ENCODE measurements around the gene PLD6. TPM values are rescaled to one million over a fixed set of nuclear protein-coding genes. Genes with fewer than 3 reads are reported as not detected.

PLD6 gene
- total and polyA plus RNA-seq, 10 of the 15 experiments (the other 5 are each of a cell fraction or from before 2014, with no cell fraction given): 4.7 to 21.4 (median 12.0) TPM

DNA sequence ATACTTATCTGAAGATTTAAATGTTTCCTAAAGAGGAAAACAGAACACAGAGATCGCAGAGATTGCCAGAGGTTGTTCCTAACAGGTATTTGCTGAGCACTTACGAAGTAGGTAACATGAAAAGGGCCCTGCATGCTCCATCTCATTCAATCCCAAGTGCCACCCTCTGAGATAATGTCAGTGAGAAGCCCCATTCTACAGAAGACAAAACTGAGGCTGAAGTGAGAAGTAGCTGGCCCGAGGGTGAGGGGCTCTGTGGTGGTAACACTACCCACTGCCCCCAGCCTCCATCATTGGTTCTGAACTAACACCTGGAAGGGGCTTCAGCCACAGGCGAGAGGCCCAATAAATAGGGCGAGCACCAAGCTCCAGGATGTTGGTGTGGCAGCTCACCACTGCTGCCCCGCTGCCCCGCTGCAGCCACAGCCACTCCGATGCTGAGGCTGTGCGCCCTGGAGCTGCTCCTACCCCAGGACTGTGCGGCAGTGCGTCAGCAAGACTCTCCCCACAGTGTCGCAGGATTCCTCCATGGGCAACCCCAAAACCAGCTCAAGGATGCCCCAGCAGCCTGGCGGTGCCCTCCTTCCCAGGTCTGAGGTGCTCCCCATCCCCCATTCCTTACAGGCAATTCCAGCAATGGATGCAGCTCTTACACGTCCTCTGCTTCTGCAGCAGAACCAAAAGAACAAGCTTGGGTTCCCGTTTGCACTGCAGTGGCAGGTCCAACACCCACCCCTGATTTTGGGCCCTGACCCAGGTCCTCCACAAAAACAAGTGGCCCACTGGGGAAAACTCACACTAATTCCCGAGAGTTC is 20.5 kb upstream of the PLD6 start (continued):
- TF ChIP-seq NFYB (IDR thresholded peaks at IDR 0.05; ENCODE audit: insufficient read depth, low read depth, low read length) (no peak), SMAD1 (IDR thresholded peaks at IDR 0.05; ENCODE audit: low read depth, partially characterized antibody) (no peak), IKZF1 (conservative IDR thresholded peaks at IDR 0.05) (no peak), MTA2 (IDR thresholded peaks at IDR 0.05; ENCODE audit: low read depth) (no peak), YY1 (IDR thresholded peaks at IDR 0.05; ENCODE audit: low read depth, low read length) (no peak), MLLT1 (IDR thresholded peaks at IDR 0.05) (no peak)
- TF ChIP-seq, protein P1, sequence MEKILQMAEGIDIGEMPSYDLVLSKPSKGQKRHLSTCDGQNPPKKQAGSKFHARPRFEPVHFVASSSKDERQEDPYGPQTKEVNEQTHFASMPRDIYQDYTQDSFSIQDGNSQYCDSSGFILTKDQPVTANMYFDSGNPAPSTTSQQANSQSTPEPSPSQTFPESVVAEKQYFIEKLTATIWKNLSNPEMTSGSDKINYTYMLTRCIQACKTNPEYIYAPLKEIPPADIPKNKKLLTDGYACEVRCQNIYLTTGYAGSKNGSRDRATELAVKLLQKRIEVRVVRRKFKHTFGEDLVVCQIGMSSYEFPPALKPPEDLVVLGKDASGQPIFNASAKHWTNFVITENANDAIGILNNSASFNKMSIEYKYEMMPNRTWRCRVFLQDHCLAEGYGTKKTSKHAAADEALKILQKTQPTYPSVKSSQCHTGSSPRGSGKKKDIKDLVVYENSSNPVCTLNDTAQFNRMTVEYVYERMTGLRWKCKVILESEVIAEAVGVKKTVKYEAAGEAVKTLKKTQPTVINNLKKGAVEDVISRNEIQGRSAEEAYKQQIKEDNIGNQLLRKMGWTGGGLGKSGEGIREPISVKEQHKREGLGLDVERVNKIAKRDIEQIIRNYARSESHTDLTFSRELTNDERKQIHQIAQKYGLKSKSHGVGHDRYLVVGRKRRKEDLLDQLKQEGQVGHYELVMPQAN (conservative IDR thresholded peaks at IDR 0.05): no peak
- TF ChIP-seq, protein P2, sequence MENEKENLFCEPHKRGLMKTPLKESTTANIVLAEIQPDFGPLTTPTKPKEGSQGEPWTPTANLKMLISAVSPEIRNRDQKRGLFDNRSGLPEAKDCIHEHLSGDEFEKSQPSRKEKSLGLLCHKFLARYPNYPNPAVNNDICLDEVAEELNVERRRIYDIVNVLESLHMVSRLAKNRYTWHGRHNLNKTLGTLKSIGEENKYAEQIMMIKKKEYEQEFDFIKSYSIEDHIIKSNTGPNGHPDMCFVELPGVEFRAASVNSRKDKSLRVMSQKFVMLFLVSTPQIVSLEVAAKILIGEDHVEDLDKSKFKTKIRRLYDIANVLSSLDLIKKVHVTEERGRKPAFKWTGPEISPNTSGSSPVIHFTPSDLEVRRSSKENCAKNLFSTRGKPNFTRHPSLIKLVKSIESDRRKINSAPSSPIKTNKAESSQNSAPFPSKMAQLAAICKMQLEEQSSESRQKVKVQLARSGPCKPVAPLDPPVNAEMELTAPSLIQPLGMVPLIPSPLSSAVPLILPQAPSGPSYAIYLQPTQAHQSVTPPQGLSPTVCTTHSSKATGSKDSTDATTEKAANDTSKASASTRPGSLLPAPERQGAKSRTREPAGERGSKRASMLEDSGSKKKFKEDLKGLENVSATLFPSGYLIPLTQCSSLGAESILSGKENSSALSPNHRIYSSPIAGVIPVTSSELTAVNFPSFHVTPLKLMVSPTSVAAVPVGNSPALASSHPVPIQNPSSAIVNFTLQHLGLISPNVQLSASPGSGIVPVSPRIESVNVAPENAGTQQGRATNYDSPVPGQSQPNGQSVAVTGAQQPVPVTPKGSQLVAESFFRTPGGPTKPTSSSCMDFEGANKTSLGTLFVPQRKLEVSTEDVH (IDR thresholded peaks at IDR 0.05; ENCODE audit: low read depth, partially characterized antibody): no peak

Measured in GM12878 (cell line).